GM12874 (cell line): ENCODE data around the gene MRGPRD.

Experiments used
- TF ChIP-seq, protein P1 (sequence below): IDR thresholded peaks from 2 replicates; pipeline ENCODE4 v1.5.1; 2011; ENCODE audit warnings: low read depth, mild to moderate bottlenecking, control low read depth, low read length, moderate library complexity; ENCODE audit not compliant: insufficient read depth

MRGPRD gene

DNA sequence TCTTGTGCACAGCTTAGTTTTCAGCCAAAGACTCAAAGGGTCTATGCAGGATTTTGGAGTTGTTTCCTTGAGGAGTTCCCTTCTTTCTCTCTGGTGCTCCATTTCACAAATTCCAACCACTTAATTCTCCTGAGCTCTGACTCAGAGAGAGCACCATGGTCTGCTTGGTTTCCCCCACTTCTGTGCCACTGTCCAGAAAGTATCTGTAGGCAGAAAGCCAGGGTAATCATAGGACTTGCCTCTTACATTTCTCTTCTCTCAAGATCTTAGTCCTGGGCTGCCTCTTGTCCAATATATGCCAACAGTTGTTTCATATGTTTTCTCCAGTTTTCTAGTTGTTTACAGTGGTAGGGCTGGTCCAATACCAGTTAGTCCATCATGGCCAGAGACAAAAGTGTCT is 6.4 kb upstream of the MRGPRD start:
- TF ChIP-seq, protein P1, sequence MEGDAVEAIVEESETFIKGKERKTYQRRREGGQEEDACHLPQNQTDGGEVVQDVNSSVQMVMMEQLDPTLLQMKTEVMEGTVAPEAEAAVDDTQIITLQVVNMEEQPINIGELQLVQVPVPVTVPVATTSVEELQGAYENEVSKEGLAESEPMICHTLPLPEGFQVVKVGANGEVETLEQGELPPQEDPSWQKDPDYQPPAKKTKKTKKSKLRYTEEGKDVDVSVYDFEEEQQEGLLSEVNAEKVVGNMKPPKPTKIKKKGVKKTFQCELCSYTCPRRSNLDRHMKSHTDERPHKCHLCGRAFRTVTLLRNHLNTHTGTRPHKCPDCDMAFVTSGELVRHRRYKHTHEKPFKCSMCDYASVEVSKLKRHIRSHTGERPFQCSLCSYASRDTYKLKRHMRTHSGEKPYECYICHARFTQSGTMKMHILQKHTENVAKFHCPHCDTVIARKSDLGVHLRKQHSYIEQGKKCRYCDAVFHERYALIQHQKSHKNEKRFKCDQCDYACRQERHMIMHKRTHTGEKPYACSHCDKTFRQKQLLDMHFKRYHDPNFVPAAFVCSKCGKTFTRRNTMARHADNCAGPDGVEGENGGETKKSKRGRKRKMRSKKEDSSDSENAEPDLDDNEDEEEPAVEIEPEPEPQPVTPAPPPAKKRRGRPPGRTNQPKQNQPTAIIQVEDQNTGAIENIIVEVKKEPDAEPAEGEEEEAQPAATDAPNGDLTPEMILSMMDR, result no peak

DNA sequence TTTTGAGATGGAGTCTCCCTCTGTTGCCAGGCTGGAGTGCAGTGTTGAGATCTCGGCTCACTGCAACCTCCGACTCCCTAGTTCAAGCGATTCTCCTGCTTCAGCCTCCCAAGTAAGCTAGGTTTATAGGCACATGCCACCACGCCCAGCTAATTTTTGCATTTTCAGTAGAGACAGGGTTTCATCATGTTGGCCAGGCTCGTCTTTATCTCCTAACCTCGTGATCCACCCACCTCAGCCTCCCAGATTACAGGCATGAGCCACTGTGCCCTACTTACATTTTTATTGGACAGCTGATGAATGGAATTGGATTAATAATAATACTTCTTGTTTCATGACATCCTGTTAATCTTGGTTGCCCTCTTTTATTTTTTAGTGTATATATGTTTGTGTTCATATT is 3.0 kb upstream of the MRGPRD start:
- TF ChIP-seq, protein P1, result no peak

DNA sequence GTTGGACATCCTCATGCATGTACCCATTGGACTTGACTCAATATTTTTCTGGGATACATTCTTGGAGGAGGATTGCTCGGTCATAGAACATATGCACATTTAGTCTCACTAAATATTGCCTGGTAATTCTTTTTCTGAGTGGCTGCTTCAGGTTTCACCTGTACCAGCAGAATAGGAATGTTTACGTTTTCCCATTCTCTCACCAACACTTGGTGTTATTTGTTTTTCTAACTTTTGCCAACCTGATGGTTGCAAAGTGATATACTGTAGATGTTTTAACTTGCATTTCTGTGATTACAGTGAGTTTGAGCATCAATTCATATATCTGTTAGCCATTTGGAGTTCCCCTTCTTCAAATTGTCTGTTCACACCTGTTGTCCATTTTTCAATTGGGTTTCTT is 1.3 kb upstream of the MRGPRD start:
- TF ChIP-seq, protein P1, result no peak

DNA sequence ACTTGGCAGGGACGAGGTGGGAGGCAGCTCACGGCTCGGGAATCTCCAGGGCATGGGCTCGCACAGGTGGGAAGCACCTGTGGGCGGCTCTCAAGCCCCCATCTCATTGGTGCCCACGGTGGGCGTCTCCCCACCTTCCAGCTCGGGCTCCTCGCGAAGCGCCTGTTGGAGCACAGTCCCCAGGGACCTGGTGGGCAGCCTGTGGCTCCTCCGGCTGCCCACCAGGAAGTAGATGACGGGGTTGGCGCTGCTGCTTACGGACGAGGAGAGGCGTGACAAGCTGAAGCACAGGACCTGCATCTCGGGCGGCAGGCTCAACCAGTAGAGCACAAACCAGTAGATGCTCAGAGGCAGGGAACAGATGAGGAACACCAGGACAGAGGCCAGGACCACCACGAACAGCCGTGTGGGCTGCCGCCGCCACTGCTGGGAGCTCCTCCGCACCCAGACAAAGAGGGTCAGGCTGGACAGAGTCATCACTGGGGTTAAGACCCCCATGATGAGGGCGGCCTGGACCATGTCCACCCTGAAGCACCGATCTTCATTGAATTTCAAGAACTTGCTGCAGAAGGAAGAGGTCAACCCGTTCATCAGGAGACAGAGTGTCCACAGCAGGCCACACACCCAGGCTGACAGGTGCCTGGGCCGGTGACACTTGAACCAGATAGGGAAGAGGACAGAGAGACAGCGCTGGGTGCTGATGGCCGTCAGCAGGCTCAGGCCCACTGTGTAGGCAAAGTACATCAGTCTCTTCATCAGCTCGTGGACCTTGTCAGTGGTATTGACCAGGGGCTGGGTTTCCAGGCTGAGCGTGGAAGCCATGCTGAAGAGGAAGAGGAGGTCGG is 633 bp downstream of the MRGPRD start:
- TF ChIP-seq, protein P1, result no peak

DNA sequence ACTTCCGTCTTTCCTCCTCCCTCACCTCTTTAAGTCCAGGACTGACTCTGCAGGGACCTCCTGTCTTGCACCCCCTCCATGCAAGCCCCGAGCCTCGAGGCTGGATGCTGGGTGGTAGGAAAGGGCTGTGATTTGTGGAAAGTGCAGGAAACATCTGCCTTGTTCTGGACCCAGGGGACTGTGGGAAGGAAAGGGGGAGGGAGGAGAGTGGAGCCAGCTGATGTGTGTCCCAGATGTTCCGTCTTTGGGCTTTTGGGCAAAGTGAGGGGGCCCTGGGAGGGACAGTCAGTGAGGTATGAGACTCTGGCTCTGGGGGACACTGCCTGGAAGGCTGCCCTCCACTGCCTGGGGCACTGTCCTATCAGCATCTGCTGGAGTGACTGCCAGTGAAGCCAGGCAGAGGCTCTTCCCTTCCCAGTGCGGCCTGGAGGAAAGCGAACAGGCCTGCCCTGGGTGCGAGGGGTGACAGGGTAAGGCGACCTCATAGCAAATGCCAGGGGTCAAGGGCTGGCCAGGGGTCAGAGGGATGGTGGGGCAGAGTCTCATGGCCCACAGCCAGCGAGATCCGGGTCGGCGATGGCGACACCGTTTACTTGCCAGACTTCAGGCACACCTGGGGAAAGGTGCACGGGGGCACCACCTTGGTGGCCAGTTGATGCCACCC is 1.7 kb downstream of the MRGPRD start:
- TF ChIP-seq, protein P1, result no peak

DNA sequence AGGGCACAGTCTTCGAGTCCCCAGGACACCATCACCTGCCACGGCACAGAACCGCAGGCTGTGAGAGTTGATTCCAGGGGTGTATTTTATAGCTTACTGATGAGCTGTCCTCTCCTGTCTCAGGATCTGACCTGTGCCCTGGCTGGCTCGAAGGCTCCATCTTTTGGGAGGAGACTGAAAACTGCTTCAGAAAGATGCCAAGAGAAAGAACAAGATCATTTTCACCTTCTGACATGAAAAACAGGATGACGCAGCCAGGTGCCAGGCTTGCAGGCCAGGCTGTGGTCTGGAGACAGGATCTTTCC is 2.2 kb downstream of the MRGPRD start:
- TF ChIP-seq, protein P1, result no peak

DNA sequence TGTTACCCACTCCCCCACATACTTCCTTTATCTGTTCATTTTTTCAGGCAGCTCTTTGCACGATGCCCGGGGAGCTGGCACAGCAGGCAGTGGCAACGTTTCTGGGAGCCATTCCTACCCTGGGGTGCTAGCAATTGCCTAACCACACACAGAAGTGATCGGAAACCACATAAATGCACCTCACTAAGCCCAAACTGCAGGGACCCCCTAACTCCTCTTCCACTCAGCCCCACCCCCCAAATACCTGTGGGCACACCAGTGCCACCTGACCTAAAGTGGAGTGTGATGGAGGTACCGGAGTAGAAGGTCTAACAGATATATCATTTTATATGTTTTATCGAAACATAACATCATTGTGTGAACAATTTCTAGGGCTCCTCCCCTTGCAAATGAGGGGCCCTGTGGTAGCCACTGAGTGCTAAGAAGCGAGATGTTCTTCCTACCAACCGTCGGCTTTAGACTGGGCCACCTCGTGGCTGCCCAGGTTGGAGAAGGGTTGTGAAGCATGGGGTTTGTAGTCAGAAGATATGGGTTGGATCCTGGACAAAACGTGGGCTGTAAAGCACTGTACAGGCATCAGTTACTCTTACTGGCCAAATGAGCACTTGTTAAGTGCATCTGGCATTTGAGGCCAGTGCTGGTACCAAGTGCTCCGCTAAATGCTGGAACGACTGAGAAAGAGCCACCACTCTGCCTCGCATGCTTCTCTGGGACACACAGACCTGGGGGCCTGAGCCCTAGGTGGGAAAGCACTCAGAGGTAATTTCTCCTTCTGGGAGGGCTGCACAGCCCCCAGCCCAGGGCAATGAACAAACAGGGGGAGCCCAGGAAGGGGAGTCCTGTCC is 2.8 kb downstream of the MRGPRD start:
- TF ChIP-seq, protein P1, result no peak
